NCI-H69 (cell line): Measurements from ENCODE around the gene NSG2.

Experiments
- DNase-seq: peaks from one replicate; lab custom pipeline; 2025; lab: John Stamatoyannopoulos, UW

NSG2 gene

GRCh38 chr5:174045470-174046025 lies at the start of gene NSG2:
Gene NSG2, plus strand, starts transcription at chr5:174045706. Its CDS starts 1,050 bp downstream, at chr5:174046756.
- DNase-seq, result peak; percentile 96

GRCh38 chr5:173997331-173997730 lies 48.2 kb upstream of the NSG2 start:
- no peak for DNase-seq

- no peak for DNase-seq
These were observed 47.0 kb upstream of the NSG2 start for GRCh38 chr5:173998531-173998930.

GRCh38 chr5:174000076-174000475 lies 45.4 kb upstream of the NSG2 start:
- no peak for DNase-seq

GRCh38 chr5:174003795-174004194 lies 41.7 kb upstream of the NSG2 start:
- no peak for DNase-seq

GRCh38 chr5:174008922-174009321 lies 36.6 kb upstream of the NSG2 start:
- DNase-seq, result no peak

- no peak for DNase-seq
These were observed 35.1 kb upstream of the NSG2 start for GRCh38 chr5:174010365-174010764.

GRCh38 chr5:174011441-174011840 lies 34.1 kb upstream of the NSG2 start:
- DNase-seq, result no peak

- DNase-seq, result peak; percentile 81
These were observed 25.2 kb upstream of the NSG2 start for GRCh38 chr5:174020069-174020927.

- DNase-seq, result no peak
These were observed 24.6 kb upstream of the NSG2 start for GRCh38 chr5:174020928-174021304.

GRCh38 chr5:174022384-174023095 lies 23.0 kb upstream of the NSG2 start:
- peak; percentile 45 for DNase-seq

- DNase-seq, result no peak
These were observed 15.2 kb upstream of the NSG2 start for GRCh38 chr5:174030286-174030685.

GRCh38 chr5:174044466-174045254 lies 846 bp upstream of the NSG2 start:
- no peak for DNase-seq

- DNase-seq, result peak; percentile 23
These were observed 1.1 kb downstream of the NSG2 start for GRCh38 chr5:174046558-174046957.

- DNase-seq, result peak; percentile 32
These were observed 2.1 kb downstream of the NSG2 start for GRCh38 chr5:174047472-174048099.

GRCh38 chr5:174052636-174053035 lies 7.1 kb downstream of the NSG2 start:
- peak; percentile 17 for DNase-seq

GRCh38 chr5:174053905-174054304 lies 8.4 kb downstream of the NSG2 start:
- no peak for DNase-seq

- DNase-seq, result peak; percentile 86
These were observed 10.8 kb downstream of the NSG2 start for GRCh38 chr5:174056064-174056847.

GRCh38 chr5:174057206-174057605 lies 11.7 kb downstream of the NSG2 start:
- no peak for DNase-seq

- no peak for DNase-seq
These were observed 13.1 kb downstream of the NSG2 start for GRCh38 chr5:174058433-174059122.
